ENCODE measurements around the gene TGFB2.
"Not testable (repeated sequence)": the region's sequence is repeated elsewhere in the genome, so short reads cannot be mapped to it uniquely, and the experiment has no call there.

The TGFB2 gene

GRCh38 chr1:218344814-218345672 lies at the start of gene TGFB2:
Gene TGFB2 (plus strand): TSS chr1:218345336. CDS start chr1:218346702, 1,366 bp downstream.
- DNase-seq = no peak

DNA sequence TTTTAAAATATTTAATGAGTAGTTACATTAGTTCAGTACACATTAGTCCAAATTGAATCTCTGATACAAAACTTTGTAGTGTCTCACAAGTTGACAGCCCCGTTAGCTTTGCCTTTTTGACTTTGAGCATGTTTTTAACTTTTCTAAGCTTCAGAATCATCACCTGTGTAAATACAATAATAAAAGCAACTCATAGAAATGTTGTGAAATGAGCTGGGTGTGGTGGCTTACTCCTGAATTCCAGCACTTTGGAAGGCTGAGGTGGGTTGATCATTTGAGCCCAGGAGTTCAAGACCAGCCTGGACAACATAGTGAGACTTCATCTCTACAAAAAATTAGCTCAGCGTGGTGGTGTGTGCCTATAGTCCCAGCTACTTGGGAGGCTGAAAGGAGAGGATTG lies 49.0 kb upstream of the TGFB2 start:
- no peak for DNase-seq

DNA sequence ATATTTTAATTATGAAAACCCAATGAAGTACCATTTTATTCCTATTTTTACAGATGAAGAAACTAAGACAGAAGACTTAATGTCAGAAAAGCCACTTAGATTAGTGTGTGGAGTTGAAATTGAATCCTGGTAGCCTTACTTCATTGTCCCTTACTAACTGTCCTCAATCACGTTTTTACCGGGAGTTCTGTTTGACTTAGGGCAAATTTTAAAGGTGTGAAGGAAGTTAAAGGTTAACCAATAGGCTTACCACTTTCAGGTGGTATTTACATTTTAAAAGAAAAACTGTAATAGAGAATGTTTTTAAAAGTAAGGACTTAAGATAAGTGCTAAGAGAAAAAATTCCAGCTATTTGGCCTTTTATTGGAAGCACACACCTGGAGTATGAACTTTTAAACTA lies 47.7 kb upstream of the TGFB2 start:
- DNase-seq = no peak

DNA sequence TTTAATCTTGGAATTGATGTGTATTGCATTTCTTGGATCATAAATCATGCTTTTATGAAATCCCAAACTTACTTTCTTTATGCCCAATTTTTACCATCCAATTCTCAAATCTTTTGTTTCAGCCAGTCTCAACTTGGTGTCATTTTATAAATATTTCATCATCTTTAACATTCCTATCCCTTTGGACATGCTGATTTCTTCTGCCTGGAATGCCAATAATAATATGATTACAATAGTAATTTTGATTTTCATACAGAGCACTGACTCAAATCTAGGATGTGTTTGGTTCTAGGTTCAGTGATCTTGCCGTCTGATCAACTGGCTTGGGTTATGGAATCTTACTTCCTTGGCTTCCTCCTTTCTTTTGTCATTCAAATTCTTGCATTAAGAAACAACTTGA lies 47.3 kb upstream of the TGFB2 start:
- no peak for DNase-seq

DNA sequence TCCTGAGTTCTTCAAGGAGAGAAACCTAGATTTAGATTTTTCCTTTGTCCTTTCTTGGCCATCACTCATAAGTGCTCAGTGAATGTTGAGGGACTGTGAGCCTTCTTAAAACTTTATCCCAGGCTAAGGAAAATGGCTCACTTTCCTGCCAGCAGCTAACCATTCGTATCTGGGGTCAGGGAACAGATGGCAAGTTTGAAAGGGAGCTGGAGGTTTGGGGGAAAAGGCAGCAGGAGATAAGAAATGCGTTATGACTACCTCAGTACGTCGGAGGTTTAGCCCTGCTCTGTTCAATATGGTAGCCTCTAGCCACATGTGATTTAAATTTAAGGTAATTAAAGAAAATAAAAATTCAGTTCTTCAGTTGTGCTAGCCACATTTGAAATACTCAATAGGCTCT lies 46.7 kb upstream of the TGFB2 start:
- DNase-seq = no peak

GRCh38 chr1:218299416-218299815 lies 45.7 kb upstream of the TGFB2 start:
- DNase-seq = no peak

- DNase-seq = no peak
Observed at GRCh38 chr1:218301217-218301616, 43.9 kb upstream of the TGFB2 start.

DNA sequence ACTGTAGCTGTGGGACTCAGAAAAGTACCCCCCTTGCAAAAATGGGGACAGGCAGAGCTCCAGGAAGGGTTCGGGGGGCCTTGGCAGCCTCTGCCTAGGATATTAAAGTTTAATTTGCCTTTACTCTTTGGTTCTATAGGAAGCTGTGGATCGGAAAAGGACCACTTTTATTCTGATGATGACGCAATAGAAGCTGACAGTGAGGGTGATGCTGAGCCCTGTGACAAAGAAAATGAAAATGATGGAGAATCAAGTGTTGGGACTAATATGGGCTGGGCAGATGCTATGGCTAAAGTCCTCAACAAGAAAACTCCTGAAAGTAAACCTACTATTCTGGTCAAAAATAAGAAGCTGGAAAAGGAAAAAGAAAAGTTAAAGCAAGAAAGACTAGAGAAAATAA lies 43.0 kb upstream of the TGFB2 start:
- no peak for DNase-seq

GRCh38 chr1:218303176-218303879 lies 41.8 kb upstream of the TGFB2 start:
- no peak for DNase-seq

GRCh38 chr1:218304281-218305039 lies 40.7 kb upstream of the TGFB2 start:
- no peak for DNase-seq

GRCh38 chr1:218305472-218306064 lies 39.6 kb upstream of the TGFB2 start:
- no peak for DNase-seq

DNA sequence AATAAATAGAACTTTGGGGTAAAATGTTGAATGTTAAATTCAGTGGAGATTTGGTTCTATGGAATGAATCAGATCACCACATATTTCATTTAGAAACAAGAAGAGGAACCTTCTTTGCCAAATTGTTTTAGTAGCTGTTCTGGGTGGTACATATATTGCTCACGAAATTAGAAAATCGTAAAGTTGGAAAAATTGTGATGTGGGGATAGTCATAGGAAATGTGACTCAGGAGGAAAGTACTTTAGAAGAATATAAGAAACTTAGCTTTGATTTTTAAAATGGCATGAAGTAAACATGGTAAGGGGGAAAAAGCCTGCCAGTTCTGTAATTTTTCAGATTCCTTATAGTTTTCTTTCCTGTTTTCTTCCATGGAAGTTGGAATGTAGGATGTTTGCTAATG lies 32.6 kb upstream of the TGFB2 start:
- no peak for DNase-seq

DNA sequence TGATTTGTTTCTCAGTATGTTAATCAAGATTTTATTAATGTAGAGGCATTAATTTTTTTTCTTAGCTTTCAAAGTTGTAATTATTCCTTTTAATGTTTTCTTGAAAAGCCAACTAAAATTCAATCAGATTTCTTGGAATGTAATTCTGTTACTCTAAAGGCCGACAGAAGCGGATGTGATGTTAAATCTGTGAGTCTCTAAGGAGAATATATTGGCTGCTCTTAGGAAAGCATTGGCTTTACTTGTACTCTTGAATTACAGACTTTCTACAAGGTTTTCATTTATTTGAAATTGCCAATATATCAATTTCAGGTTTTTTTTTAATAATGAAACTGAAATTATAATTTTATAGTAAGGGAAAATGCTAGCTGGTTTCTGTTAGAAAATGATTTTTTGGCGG lies 30.8 kb upstream of the TGFB2 start:
- DNase-seq = no peak

- DNase-seq = no peak
Observed at GRCh38 chr1:218315638-218316037, 29.5 kb upstream of the TGFB2 start.

GRCh38 chr1:218317061-218317460 lies 28.1 kb upstream of the TGFB2 start:
- DNase-seq = no peak

DNA sequence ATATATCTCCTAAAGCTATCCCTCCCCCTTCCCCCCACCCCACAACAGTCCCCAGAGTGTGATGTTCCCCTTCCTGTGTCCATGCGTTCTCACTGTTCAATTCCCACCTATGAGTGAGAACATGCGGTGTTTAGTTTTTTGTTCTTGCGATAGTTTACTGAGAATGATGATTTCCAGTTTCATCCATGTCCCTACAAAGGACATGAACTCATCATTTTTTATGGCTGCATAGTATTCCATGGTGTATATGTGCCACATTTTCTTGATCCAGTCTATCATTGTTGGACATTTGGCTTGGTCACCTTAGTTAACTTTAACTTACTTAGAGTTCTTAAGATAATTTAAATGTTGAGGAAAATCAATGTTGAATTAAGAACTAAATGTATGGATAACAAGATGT lies 25.0 kb upstream of the TGFB2 start:
- DNase-seq = not testable (repeated sequence)

DNA sequence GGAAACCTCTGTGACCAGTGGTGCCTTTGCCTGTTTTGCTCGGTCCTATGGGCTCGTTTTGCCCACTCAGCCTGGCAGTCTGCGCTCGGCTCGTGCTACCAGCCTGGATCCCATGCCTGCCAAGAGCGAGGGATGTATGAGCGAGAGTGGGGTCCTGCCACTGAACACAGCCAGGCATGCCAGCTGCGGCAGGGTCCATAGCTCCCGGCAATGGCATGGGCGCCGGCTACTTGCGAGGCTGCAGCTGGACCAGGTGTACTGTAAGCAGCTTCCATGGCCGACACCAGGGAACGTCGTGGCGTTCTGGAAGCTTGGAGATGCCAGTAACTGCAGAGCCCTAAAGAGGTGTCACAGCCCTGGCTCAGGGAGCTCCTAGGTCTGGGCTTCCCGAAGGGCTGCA lies 22.4 kb upstream of the TGFB2 start:
- no peak for DNase-seq

DNA sequence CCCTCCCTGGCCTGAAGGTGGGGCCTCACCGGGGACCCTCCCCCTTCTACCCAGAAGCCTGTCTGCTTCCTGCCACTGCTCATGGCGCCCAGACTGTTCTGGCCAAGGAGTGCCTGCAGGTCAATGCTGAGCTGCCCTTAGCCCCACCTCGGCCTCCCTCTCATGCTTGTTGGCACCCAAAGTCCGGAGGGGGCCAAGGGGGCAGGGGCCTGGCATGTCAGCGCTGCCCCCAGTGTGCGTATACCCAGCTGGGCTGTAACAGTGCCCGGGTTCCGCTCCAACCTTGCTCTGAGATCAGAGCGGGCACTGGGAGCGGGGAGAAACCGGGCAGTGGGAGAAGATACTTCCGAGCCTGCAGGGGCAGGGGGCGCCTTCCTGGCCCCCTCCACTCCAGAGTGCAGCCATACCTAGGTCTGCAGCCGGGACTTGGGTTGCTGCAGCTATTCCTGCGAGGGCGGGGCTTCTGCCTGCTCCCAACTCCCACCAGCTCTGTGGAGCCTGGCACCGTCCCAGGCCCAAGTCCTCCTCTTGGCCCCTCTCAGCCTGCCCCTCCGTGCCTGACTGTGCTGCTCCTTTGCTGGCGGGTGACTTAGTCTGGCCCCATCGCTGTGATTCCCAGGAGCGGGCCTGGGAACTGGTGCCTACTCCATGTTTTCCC lies 21.4 kb upstream of the TGFB2 start:
- DNase-seq = no peak

GRCh38 chr1:218324226-218324580 lies 20.9 kb upstream of the TGFB2 start:
- DNase-seq = no peak

DNA sequence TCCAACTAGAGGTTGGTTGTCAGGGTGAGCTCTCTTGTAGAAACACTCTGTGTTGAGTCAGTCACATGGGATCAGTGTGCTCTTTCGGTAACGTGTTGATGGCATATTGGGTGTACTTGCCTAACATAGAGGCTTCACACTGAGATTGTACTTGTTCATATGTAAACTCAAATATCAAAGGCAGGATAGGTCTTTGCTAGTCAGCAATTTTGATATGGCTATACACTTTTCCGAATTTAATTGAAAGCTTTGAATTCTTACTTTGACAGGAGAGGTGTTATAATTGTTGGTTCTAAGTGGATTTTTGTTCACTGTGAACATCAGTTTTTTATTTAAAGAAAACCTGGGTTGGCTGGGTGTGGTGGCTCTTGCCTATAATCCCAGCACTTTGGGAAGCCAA lies 16.4 kb upstream of the TGFB2 start:
- no peak for DNase-seq

DNA sequence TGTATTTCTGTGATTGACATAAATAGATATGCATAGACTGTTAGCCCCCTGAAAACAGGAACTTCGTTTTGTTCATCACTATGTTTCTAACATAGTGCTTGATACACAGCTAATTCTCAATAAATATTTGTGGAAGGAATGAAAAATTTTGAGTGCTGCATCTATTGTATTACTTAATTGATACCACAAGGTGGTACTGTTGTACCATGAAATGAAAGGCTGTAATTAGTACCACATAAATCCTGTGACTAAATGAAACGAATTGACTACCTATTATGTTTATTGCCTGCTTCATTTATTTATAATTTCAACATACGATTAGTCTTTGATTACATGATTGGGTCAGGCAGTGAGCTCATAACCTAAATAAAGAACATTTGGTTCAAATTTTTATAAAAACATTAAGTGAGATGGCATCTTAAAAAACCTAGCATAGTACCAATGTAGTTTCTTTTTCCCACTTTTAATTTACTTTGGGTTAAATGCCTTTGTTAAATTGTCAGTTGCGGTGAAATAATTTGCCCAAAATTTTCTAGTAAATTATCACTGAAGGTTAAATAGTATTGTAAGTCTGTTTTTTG lies 15.0 kb upstream of the TGFB2 start:
- DNase-seq = peak; percentile 56

GRCh38 chr1:218332416-218332815 lies 12.7 kb upstream of the TGFB2 start:
- DNase-seq = no peak

Data from NCI-H1436 treated with DMSO at 0.1 percent for 48 hours (cell line).